NCI-H2171 (cell line): ENCODE results near the gene NCKAP5.

Source experiments
- DNase-seq: peaks from one replicate; lab custom pipeline; 2025; lab: John Stamatoyannopoulos, UW

The NCKAP5 gene

GRCh38 chr2:132667706-132668105, 900.6 kb downstream of the NCKAP5 start:
- no peak for DNase-seq

- DNase-seq = no peak
These were observed 902.7 kb downstream of the NCKAP5 start for GRCh38 chr2:132665401-132666140.

GRCh38 chr2:132664096-132664495, 904.2 kb downstream of the NCKAP5 start:
- no peak for DNase-seq

- no peak for DNase-seq
These were observed 905.5 kb downstream of the NCKAP5 start for GRCh38 chr2:132662732-132663131.

GRCh38 chr2:132659331-132659730, 908.9 kb downstream of the NCKAP5 start:
- DNase-seq = no peak

- no peak for DNase-seq
These were observed 911.8 kb downstream of the NCKAP5 start for GRCh38 chr2:132656266-132656975.

GRCh38 chr2:132654968-132655367, 913.3 kb downstream of the NCKAP5 start:
- DNase-seq = no peak

GRCh38 chr2:132654335-132654734, 913.9 kb downstream of the NCKAP5 start:
- DNase-seq = no peak

GRCh38 chr2:132652474-132652873, 915.8 kb downstream of the NCKAP5 start:
- no peak for DNase-seq

- DNase-seq = no peak
These were observed 916.9 kb downstream of the NCKAP5 start for GRCh38 chr2:132651115-132652045.

- no peak for DNase-seq
These were observed 921.6 kb downstream of the NCKAP5 start for GRCh38 chr2:132646540-132647108.

- DNase-seq = no peak
These were observed 922.3 kb downstream of the NCKAP5 start for GRCh38 chr2:132645722-132646539.

GRCh38 chr2:132645176-132645575, 923.1 kb downstream of the NCKAP5 start:
- DNase-seq = no peak

GRCh38 chr2:132642415-132642814, 925.8 kb downstream of the NCKAP5 start:
- DNase-seq = no peak

GRCh38 chr2:132641819-132642218, 926.4 kb downstream of the NCKAP5 start:
- no peak for DNase-seq

GRCh38 chr2:132640116-132640515, 928.1 kb downstream of the NCKAP5 start:
- DNase-seq = no peak

GRCh38 chr2:132638313-132639040, 929.8 kb downstream of the NCKAP5 start:
- no peak for DNase-seq

GRCh38 chr2:132636346-132636745, 931.9 kb downstream of the NCKAP5 start:
- no peak for DNase-seq

GRCh38 chr2:132633635-132634034, 934.6 kb downstream of the NCKAP5 start:
- DNase-seq = no peak

GRCh38 chr2:132632000-132632649, 936.1 kb downstream of the NCKAP5 start:
- no peak for DNase-seq
